Thoracic aorta (tissue), 2 donors: ENCODE measurements around the gene GRIK4. TPM values are rescaled to one million over a fixed set of nuclear protein-coding genes. Genes with fewer than 3 reads are reported as not detected.

Experiments
- ATAC-seq: fragments of 150-250 bp; one replicate; pipeline ENCODE4 v1.8.0; 2017; ENCODE audit warnings: low read depth; ENCODE audit not compliant: insufficient number of reproducible peaks, low FRiP score
- DNase-seq: peaks from one replicate; pipeline ENCODE4 v3.0.0-alpha.2; 2020; ENCODE audit warnings: low spot score
- H3K27ac ChIP-seq, 2 donors: fragments of 200-600 bp; sonication (generic); 1 replicate in 1 of 2; 2 replicates in 1 of 2; pipeline ENCODE4 v1.5.1; 2016; ENCODE audit warnings: mild to moderate bottlenecking in 2 of 2, moderate library complexity in 2 of 2
- H3K27me3 ChIP-seq: fragments of 200-600 bp; sonication (generic); replicated peaks from 2 replicates; pipeline ENCODE4 v1.6.0; 2016; ENCODE audit warnings: mild to moderate bottlenecking; ENCODE audit not compliant: insufficient read depth
- H3K36me3 ChIP-seq: fragments of 200-600 bp; sonication (generic); one replicate; pipeline ENCODE4 v1.5.1; 2016
- H3K4me1 ChIP-seq, 2 donors: fragments of 200-600 bp; sonication (generic); 1 replicate in 1 of 2; 2 replicates in 1 of 2; pipeline versions ENCODE4 v1.5.1 to v1.6.0; 2016; ENCODE audit warnings: low read depth in 2 of 2, mild to moderate bottlenecking in 1 of 2; ENCODE audit not compliant: control insufficient read depth in 1 of 2
- H3K4me3 ChIP-seq: fragments of 200-600 bp; sonication (generic); 2 replicates; pipeline ENCODE4 v1.5.1; 2016; ENCODE audit warnings: mild to moderate bottlenecking
- H3K9me3 ChIP-seq: fragments of 200-600 bp; sonication (generic); 2 replicates; pipeline ENCODE4 v1.5.1; 2016
- total RNA-seq, 2 donors: library from RNA; depleted of rRNA; stranded (reverse); fragments of >200 nt; gene quantifications; one replicate each; pipeline versions ENCODE4 v1.1.0 to v1.2.3, GENCODE V29; 2016
- TF ChIP-seq, protein P1 (sequence below): fragments of 200-600 bp; sonication (generic); IDR thresholded peaks from one replicate; pipeline ENCODE4 v1.5.1; 2019; ENCODE audit warnings: antibody characterized with exemption

The GRIK4 gene
- total RNA-seq, 2 donors from 2014 or later, result not detected

DNA sequence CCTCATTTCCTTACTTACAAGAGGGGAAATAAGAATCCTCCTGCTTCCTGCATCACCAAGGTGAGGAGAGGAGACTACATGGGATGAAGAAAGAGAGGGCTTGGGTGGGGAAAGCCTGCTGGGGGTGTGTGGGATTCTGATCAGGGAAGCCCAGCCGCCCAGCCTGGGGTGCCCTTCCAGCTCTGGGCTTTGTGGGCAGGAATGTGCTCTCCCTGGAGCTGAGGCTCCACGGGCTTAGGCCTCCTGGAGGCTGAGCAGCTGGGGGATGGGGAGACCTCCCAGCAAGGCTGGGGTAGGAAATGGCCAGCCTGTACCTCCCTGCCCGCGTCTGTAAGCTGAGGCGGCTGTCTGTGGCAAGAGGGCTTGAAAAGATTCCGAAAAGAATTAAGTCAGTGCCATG is 206.1 kb downstream of the GRIK4 start:
- ATAC-seq (no peak), DNase-seq (no peak)
- TF ChIP-seq, protein P1, sequence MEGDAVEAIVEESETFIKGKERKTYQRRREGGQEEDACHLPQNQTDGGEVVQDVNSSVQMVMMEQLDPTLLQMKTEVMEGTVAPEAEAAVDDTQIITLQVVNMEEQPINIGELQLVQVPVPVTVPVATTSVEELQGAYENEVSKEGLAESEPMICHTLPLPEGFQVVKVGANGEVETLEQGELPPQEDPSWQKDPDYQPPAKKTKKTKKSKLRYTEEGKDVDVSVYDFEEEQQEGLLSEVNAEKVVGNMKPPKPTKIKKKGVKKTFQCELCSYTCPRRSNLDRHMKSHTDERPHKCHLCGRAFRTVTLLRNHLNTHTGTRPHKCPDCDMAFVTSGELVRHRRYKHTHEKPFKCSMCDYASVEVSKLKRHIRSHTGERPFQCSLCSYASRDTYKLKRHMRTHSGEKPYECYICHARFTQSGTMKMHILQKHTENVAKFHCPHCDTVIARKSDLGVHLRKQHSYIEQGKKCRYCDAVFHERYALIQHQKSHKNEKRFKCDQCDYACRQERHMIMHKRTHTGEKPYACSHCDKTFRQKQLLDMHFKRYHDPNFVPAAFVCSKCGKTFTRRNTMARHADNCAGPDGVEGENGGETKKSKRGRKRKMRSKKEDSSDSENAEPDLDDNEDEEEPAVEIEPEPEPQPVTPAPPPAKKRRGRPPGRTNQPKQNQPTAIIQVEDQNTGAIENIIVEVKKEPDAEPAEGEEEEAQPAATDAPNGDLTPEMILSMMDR, result no peak
- no peaks in the 10 kb centered on the region for H3K4me1 ChIP-seq
- no peak overlapping the region for H3K27ac ChIP-seq
- no peaks in the 10 kb centered on the region for H3K9me3 ChIP-seq
- no peaks in the 10 kb centered on the region for H3K36me3 ChIP-seq
- H3K27me3 ChIP-seq, result no peaks in the 10 kb centered on the region
- no peak overlapping the region for H3K4me3 ChIP-seq

DNA sequence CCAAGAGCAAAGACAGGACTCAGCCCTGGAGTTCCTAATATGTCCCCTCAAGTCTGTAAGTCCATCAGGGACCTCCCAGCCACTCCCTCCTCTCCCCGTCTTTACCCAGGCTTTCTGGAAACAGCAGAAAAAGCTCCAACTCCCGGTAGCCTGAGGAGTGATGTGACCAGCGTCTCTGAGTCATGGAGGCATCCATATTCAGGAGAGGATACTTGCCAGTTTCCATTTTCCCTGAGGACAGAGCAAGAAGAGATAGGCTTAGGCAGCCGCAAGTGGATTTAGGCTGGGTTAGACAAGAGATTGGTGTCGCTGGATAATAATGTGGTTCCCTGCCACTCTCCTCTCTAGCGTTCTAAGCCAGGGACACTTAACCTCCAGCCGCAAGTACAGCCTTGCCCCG is 206.6 kb downstream of the GRIK4 start:
- Histone ChIP-seq H3K4me1 (no peaks in the 10 kb centered on the region), H3K9me3 (no peaks in the 10 kb centered on the region), H3K27me3 (no peaks in the 10 kb centered on the region), H3K27ac (no peak overlapping the region), H3K36me3 (no peaks in the 10 kb centered on the region), H3K4me3 (no peak overlapping the region)
- TF ChIP-seq, protein P1, result no peak
- DNase-seq (no peak), ATAC-seq (no peak)

- no peak for ATAC-seq
- no peaks in the 10 kb centered on the region for H3K36me3 ChIP-seq
- H3K4me1 ChIP-seq, result no peaks in the 10 kb centered on the region
- TF ChIP-seq, protein P1, result no peak
- H3K9me3 ChIP-seq, result no peaks in the 10 kb centered on the region
- H3K27me3 ChIP-seq, result no peaks in the 10 kb centered on the region
- no peak overlapping the region for H3K4me3 ChIP-seq
- no peak overlapping the region for H3K27ac ChIP-seq
- DNase-seq, result no peak
Measured at GRCh38 chr11:120719348-120719747, 207.8 kb downstream of the GRIK4 start.

DNA sequence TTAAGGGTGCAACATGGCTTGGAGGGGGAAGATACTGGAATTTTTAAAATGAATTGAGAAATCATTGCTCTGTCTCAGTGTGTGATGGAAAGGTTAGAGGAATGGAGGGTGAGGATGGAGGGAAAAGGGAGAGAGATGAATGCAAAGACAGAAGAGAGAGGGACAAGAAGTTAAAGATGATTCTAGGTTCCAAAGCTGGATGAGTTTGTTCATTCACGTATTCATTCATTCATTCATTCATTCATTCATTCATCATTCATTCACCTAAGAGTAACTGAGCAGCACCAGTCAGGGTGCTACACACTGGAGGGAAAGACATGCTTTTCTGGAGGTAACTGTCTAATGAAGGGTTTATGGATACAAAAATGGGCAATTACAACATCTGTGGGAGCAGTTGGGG is 209.2 kb downstream of the GRIK4 start:
- no peaks in the 10 kb centered on the region for H3K36me3 ChIP-seq
- H3K4me1 ChIP-seq, result no peaks in the 10 kb centered on the region
- H3K27me3 ChIP-seq, result no peaks in the 10 kb centered on the region
- TF ChIP-seq, protein P1, result no peak
- H3K9me3 ChIP-seq, result no peaks in the 10 kb centered on the region
- no peak overlapping the region for H3K27ac ChIP-seq
- DNase-seq (no peak), ATAC-seq (no peak)
- H3K4me3 ChIP-seq, result no peak overlapping the region

DNA sequence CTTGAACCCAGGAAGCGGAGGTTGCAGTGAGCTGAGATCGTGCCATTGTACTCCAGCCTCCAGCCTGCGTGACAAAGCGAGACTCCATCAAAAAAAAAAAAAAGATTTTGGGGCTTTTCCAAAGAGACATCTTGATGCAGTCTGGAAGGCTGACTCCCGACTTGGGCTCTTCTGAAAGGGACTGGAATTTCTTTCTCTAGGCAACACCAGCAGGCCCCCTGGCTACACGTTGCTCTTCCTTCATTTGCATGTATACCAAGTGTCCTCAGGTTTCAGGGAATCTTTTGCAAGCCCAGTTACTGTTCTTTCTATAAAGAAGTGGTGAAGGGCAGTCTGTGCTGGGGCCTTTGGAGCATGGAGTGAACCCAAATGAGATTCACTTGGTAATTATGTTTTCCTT is 211.0 kb downstream of the GRIK4 start:
- Histone ChIP-seq H3K27me3 (no peaks in the 10 kb centered on the region), H3K27ac (no peak overlapping the region), H3K4me3 (no peak overlapping the region), H3K36me3 (no peaks in the 10 kb centered on the region), H3K9me3 (no peaks in the 10 kb centered on the region), H3K4me1 (no peaks in the 10 kb centered on the region)
- DNase-seq (no peak), ATAC-seq (no peak)
- TF ChIP-seq, protein P1, result no peak
